AG04450 (cell line): ENCODE data around the gene E2F7. TPM values are rescaled to one million over a fixed set of nuclear protein-coding genes. Genes with fewer than 3 reads are reported as not detected.

ENCODE experiments used
- CTCF ChIA-PET: fragments of 300-600, 350-600 bp; formaldehyde crosslinking; extraction: SDS; loops from one replicate; lab custom pipeline; 2022; ENCODE audit warnings: antibody characterized with exemption, inconsistent platforms; lab: Charles Lee
- POLR2A ChIA-PET: fragments of 350-600 bp; formaldehyde crosslinking; extraction: SDS; loops from one replicate; lab custom pipeline; 2021; ENCODE audit warnings: antibody characterized with exemption, inconsistent platforms; lab: Yijun Ruan, JAX
- DNase-seq: peaks from one replicate; pipeline ENCODE4 v3.0.0-alpha.2; 2011; ENCODE audit warnings: low read depth, low spot score
- H3K27ac ChIP-seq: one replicate; pipeline ENCODE4 v1.5.1; 2012; ENCODE audit warnings: low read depth, low read length, control low read depth
- H3K27me3 ChIP-seq: one replicate; pipeline ENCODE4 v1.6.0; 2012; ENCODE audit warnings: low read length; ENCODE audit not compliant: control insufficient read depth, insufficient read depth
- H3K4me3 ChIP-seq: 2 replicates; pipeline ENCODE4 v1.5.1; 2011; ENCODE audit warnings: mild to moderate bottlenecking, low read depth, low read length, control low read depth
- H3K9me3 ChIP-seq: 2 replicates; pipeline ENCODE4 v1.5.1; 2012; ENCODE audit warnings: low read length; ENCODE audit not compliant: control insufficient read depth, insufficient read depth
- polyA plus RNA-seq: library from polyadenylated mRNA; depleted of rRNA; stranded (reverse); fragments of >200 nt; gene quantifications from 2 replicates; pipeline ENCODE4 v1.2.3, GENCODE V29; 2011
- TF ChIP-seq, protein P1 (sequence below): IDR thresholded peaks from 2 replicates; pipeline ENCODE4 v1.5.1; 2011; ENCODE audit warnings: low read depth, low read length, control low read depth, inconsistent platforms

E2F7 gene
- polyA plus RNA-seq, 1 experiment, result 5.2 TPM

DNA sequence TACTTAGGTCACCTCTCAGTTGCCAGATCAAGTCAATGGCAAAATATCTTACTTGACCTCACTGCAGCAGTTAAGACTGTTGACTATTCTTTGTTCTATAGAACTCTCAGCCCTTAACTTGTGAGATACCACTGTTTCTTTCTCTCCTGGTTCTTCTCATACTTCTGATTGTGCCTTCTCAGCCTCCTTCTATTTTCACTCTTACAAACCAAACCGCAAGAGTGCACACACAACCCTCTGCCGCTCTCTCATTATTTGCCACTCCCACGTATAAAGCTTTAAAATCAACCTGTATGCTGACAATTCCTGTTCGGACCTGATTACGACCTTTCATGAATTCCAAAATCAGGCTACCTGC lies 4.5 kb downstream of the E2F7 start:
- ChIA-PET POLR2A (no interaction called here), CTCF (interaction anchor here (1.1 to 4.4 kb wide), 3 partner anchors 11 to 624 kb away, joined by 3 to 41 read pairs (median 4); no protein-coding TSS in a partner anchor)
- no peak for DNase-seq
- no peak overlapping the region for H3K4me3 ChIP-seq
- no peaks in the 10 kb centered on the region; the same call in 1 of the 2 replicates for H3K9me3 ChIP-seq
- no peak overlapping the region for H3K27ac ChIP-seq
- H3K27me3 ChIP-seq, result no peaks in the 10 kb centered on the region
- TF ChIP-seq, protein P1, sequence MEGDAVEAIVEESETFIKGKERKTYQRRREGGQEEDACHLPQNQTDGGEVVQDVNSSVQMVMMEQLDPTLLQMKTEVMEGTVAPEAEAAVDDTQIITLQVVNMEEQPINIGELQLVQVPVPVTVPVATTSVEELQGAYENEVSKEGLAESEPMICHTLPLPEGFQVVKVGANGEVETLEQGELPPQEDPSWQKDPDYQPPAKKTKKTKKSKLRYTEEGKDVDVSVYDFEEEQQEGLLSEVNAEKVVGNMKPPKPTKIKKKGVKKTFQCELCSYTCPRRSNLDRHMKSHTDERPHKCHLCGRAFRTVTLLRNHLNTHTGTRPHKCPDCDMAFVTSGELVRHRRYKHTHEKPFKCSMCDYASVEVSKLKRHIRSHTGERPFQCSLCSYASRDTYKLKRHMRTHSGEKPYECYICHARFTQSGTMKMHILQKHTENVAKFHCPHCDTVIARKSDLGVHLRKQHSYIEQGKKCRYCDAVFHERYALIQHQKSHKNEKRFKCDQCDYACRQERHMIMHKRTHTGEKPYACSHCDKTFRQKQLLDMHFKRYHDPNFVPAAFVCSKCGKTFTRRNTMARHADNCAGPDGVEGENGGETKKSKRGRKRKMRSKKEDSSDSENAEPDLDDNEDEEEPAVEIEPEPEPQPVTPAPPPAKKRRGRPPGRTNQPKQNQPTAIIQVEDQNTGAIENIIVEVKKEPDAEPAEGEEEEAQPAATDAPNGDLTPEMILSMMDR, result no peak

- H3K9me3 ChIP-seq, result no peaks in the 10 kb centered on the region; the same call in 1 of the 2 replicates
- H3K27me3 ChIP-seq, result no peaks in the 10 kb centered on the region
- H3K27ac ChIP-seq, result no peak overlapping the region
- no peak for DNase-seq
- TF ChIP-seq, protein P1, result no peak
- H3K4me3 ChIP-seq, result no peak overlapping the region
- POLR2A ChIA-PET, result no interaction called here
- CTCF ChIA-PET, result interaction anchor here (1.1 to 4.4 kb wide), 3 partner anchors 10 to 625 kb away, joined by 3 to 41 read pairs (median 4); no protein-coding TSS in a partner anchor
Measured at GRCh38 chr12:77060136-77060882, 5.1 kb downstream of the E2F7 start.

DNA sequence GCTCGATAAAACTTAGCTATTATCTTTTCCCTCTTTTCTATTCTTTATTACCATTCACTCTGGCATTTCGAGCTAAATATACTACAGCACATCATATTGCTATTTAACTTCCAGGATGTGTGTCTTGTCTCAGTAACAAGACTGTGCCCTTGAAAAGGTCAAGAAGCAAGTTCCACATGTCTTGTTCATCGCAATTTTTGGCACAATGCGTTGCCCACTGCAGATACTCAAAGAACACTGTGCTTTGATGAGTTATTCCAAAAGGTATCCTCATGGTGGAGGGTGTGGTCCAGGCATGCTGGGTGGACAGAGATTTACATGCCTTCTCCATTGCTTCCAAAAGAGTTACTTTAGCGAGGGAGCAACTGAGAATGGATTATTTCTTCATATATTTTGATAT lies 6.6 kb downstream of the E2F7 start:
- Histone ChIP-seq H3K27me3 (no peaks in the 10 kb centered on the region), H3K4me3 (no peak overlapping the region), H3K9me3 (no peaks in the 10 kb centered on the region), H3K27ac (no peak overlapping the region)
- ChIA-PET POLR2A (no interaction called here), CTCF (interaction anchor here (0.9 to 4.4 kb wide), 4 partner anchors 9 to 627 kb away, joined by 3 to 41 read pairs (median 4); no protein-coding TSS in a partner anchor)
- no peak for DNase-seq
- TF ChIP-seq, protein P1, result no peak

- TF ChIP-seq, protein P1, result no peak
- Histone ChIP-seq H3K9me3 (no peaks in the 10 kb centered on the region), H3K27me3 (no peaks in the 10 kb centered on the region), H3K4me3 (no peak overlapping the region), H3K27ac (no peak overlapping the region)
- ChIA-PET CTCF (no interaction called here), POLR2A (no interaction called here)
- DNase-seq, result no peak
Measured at GRCh38 chr12:77054851-77055250, 10.5 kb downstream of the E2F7 start.

- DNase-seq, result no peak
- Histone ChIP-seq H3K4me3 (no peak overlapping the region), H3K9me3 (no peaks in the 10 kb centered on the region), H3K27me3 (no peaks in the 10 kb centered on the region), H3K27ac (no peak overlapping the region)
- TF ChIP-seq, protein P1, result no peak
- ChIA-PET POLR2A (no interaction called here), CTCF (no interaction called here)
Measured at GRCh38 chr12:77053259-77053658, 12.1 kb downstream of the E2F7 start.
